ENCODE measurements around the gene REM2. TPM values are rescaled to one million over a fixed set of nuclear protein-coding genes. Genes with fewer than 3 reads are reported as not detected.

Gene REM2
- total RNA-seq, 1 donor from 2014 or later, result 0.83 TPM

- peak overlapping the region; percentile 37 for H3K27ac ChIP-seq
- no peak for TF ChIP-seq CTCF (IDR thresholded peaks at IDR 0.05)
- no peaks in the 10 kb centered on the region for H3K27me3 ChIP-seq (ENCODE audit: low read depth)
- no peaks in the 10 kb centered on the region for H3K9me3 ChIP-seq
- peak; percentile 43 for DNase-seq
- H3K36me3 ChIP-seq, result peaks cover 60% of the 10 kb centered on the region
- peaks cover 56% of the 10 kb centered on the region for H3K4me1 ChIP-seq
- H3K4me3 ChIP-seq, result no peak overlapping the region
- no peak for ATAC-seq
- intact Hi-C loops (cut with DNase I), result no loop called here
These were observed 37.0 kb upstream of the REM2 start for GRCh38 chr14:22845821-22846625.

- DNase-seq, result peak; percentile 26
- intact Hi-C loops (cut with DNase I), result no loop called here
- peaks cover 52% of the 10 kb centered on the region for H3K36me3 ChIP-seq
- H3K27ac ChIP-seq, result peak overlapping the region; percentile 37
- no peak for TF ChIP-seq CTCF (IDR thresholded peaks at IDR 0.05)
- H3K9me3 ChIP-seq, result no peaks in the 10 kb centered on the region
- no peak for ATAC-seq
- H3K4me1 ChIP-seq, result peaks cover 59% of the 10 kb centered on the region
- H3K27me3 ChIP-seq (ENCODE audit: low read depth), result no peaks in the 10 kb centered on the region
- no peak overlapping the region for H3K4me3 ChIP-seq
These were observed 36.2 kb upstream of the REM2 start for GRCh38 chr14:22846811-22847307.

GRCh38 chr14:22847661-22848341 lies 35.2 kb upstream of the REM2 start:
- Histone ChIP-seq H3K36me3 (peaks cover 42% of the 10 kb centered on the region), H3K27me3 (ENCODE audit: low read depth) (no peaks in the 10 kb centered on the region), H3K27ac (peak overlapping the region; percentile 81), H3K4me3 (no peak overlapping the region), H3K9me3 (no peaks in the 10 kb centered on the region), H3K4me1 (peaks cover 63% of the 10 kb centered on the region)
- intact Hi-C loops (cut with DNase I), result no loop called here
- no peak for ATAC-seq
- TF ChIP-seq CTCF (IDR thresholded peaks at IDR 0.05), result no peak
- peak; percentile 45 for DNase-seq

- intact Hi-C loops (cut with DNase I), result no loop called here
- H3K36me3 ChIP-seq, result peaks cover 35% of the 10 kb centered on the region
- no peak overlapping the region for H3K4me3 ChIP-seq
- DNase-seq (peak; percentile 58), ATAC-seq (peak; percentile 20 to 45)
- peaks cover 71% of the 10 kb centered on the region for H3K4me1 ChIP-seq
- no peak for TF ChIP-seq CTCF (IDR thresholded peaks at IDR 0.05)
- H3K27ac ChIP-seq, result peak overlapping the region; percentile 81
- H3K9me3 ChIP-seq, result no peaks in the 10 kb centered on the region
- H3K27me3 ChIP-seq (ENCODE audit: low read depth), result no peaks in the 10 kb centered on the region
These were observed 34.5 kb upstream of the REM2 start for GRCh38 chr14:22848351-22849164.

- TF ChIP-seq CTCF (IDR thresholded peaks at IDR 0.05), result no peak
- Histone ChIP-seq H3K36me3 (peaks cover 27% of the 10 kb centered on the region), H3K27ac (peak overlapping the region; percentile 81), H3K4me1 (peaks cover 72% of the 10 kb centered on the region), H3K4me3 (no peak overlapping the region), H3K9me3 (no peaks in the 10 kb centered on the region), H3K27me3 (ENCODE audit: low read depth) (no peaks in the 10 kb centered on the region)
- ATAC-seq (no peak), DNase-seq (peak; percentile 52)
- intact Hi-C loops (cut with DNase I), result no loop called here
These were observed 33.7 kb upstream of the REM2 start for GRCh38 chr14:22849212-22849819.
